ENCODE measurements around the gene CRISP3.

Gene CRISP3

GRCh38 chr6:49698478-49698877 is 45.7 kb downstream of the CRISP3 start:
- Histone ChIP-seq H3K79me2 (ENCODE audit: insufficient read depth, low read depth) (no peaks in the 10 kb centered on the region), H3K36me3 (ENCODE audit: insufficient read depth) (no peaks in the 10 kb centered on the region), H4K20me1 (ENCODE audit: insufficient read depth) (no peaks in the 10 kb centered on the region), H3K4me3 (IDR thresholded peaks at IDR 0.05; ENCODE audit: insufficient read depth, low read depth, low read length) (no peak overlapping the region), H2AFZ (ENCODE audit: low read depth) (no peak overlapping the region), H3K9ac (no peak overlapping the region), H3K27me3 (ENCODE audit: insufficient read depth, low read depth) (no peaks in the 10 kb centered on the region), H3K27ac (no peak overlapping the region), H3K4me2 (no peak overlapping the region), H3K4me1 (ENCODE audit: low read depth, poor library complexity, severe bottlenecking) (no peaks in the 10 kb centered on the region)
- no peak for TF ChIP-seq CTCF (conservative IDR thresholded peaks at IDR 0.05; ENCODE audit: low read depth, low read length)

- TF ChIP-seq CTCF (conservative IDR thresholded peaks at IDR 0.05; ENCODE audit: low read depth, low read length) = no peak
- H3K27ac ChIP-seq = no peak overlapping the region
- no peak overlapping the region for H2AFZ ChIP-seq (ENCODE audit: low read depth)
- H3K4me3 ChIP-seq (IDR thresholded peaks at IDR 0.05; ENCODE audit: insufficient read depth, low read depth, low read length) = no peak overlapping the region
- no peaks in the 10 kb centered on the region for H4K20me1 ChIP-seq (ENCODE audit: insufficient read depth)
- H3K79me2 ChIP-seq (ENCODE audit: insufficient read depth, low read depth) = no peaks in the 10 kb centered on the region
- no peak overlapping the region for H3K9ac ChIP-seq
- H3K4me2 ChIP-seq = no peak overlapping the region
- no peaks in the 10 kb centered on the region for H3K4me1 ChIP-seq (ENCODE audit: low read depth, poor library complexity, severe bottlenecking)
- H3K36me3 ChIP-seq (ENCODE audit: insufficient read depth) = no peaks in the 10 kb centered on the region
- no peaks in the 10 kb centered on the region for H3K27me3 ChIP-seq (ENCODE audit: insufficient read depth, low read depth)
Measured at GRCh38 chr6:49693512-49693911, 50.7 kb downstream of the CRISP3 start.

- Histone ChIP-seq H2AFZ (ENCODE audit: low read depth) (no peak overlapping the region), H3K36me3 (ENCODE audit: insufficient read depth) (no peaks in the 10 kb centered on the region), H3K4me3 (IDR thresholded peaks at IDR 0.05; ENCODE audit: insufficient read depth, low read depth, low read length) (no peak overlapping the region), H3K79me2 (ENCODE audit: insufficient read depth, low read depth) (no peaks in the 10 kb centered on the region), H3K9ac (no peak overlapping the region), H3K4me1 (ENCODE audit: low read depth, poor library complexity, severe bottlenecking) (no peaks in the 10 kb centered on the region), H4K20me1 (ENCODE audit: insufficient read depth) (no peaks in the 10 kb centered on the region), H3K4me2 (no peak overlapping the region), H3K27me3 (ENCODE audit: insufficient read depth, low read depth) (no peaks in the 10 kb centered on the region), H3K27ac (no peak overlapping the region)
- TF ChIP-seq CTCF (conservative IDR thresholded peaks at IDR 0.05; ENCODE audit: low read depth, low read length) = no peak
Measured at GRCh38 chr6:49692534-49692933, 51.7 kb downstream of the CRISP3 start.

Measured in KMS-11 (cell line).